MM.1S (cell line): ENCODE measurements around the gene PSMB8.
A peak's percentile ranks its signal among the peaks of the same experiment; 100 is the strongest.

Experiments used
- DNase-seq: peaks from one replicate; pipeline ENCODE4 v3.0.0-alpha.2; 2015
- H2AFZ ChIP-seq: fragments of 300-600 bp; sonication (generic); 2 replicates; pipeline ENCODE4 v1.6.0; 2016; ENCODE audit warnings: antibody characterized with exemption, low read length
- H3F3A ChIP-seq: fragments of 300-600 bp; sonication (generic); 2 replicates; pipeline ENCODE4 v1.6.1; 2016; ENCODE audit warnings: mild to moderate bottlenecking, antibody characterized with exemption, low read length, moderate library complexity, mixed read lengths; ENCODE audit not compliant: insufficient read depth
- H3K27ac ChIP-seq: fragments of 300-600 bp; sonication (generic); 2 replicates; pipeline ENCODE4 v1.5.1; 2016; ENCODE audit warnings: mild to moderate bottlenecking, low read length
- H3K27me3 ChIP-seq: fragments of 300-600 bp; sonication (generic); replicated peaks from 2 replicates; pipeline ENCODE4 v1.6.0; 2016; ENCODE audit warnings: low read length; ENCODE audit not compliant: insufficient read depth
- H3K36me3 ChIP-seq: fragments of 300-600 bp; sonication (generic); replicated peaks from 2 replicates; pipeline ENCODE4 v1.6.1; 2016; ENCODE audit warnings: mild to moderate bottlenecking, low read length, mixed read lengths; ENCODE audit not compliant: insufficient read depth
- H3K4me1 ChIP-seq: fragments of 300-600 bp; sonication (generic); 2 replicates; pipeline ENCODE4 v1.6.1; 2016; ENCODE audit warnings: low read length, mixed read lengths
- H3K4me2 ChIP-seq: fragments of 300-600 bp; sonication (generic); 2 replicates; pipeline ENCODE4 v1.6.0; 2016; ENCODE audit warnings: low read depth, low read length
- H3K4me3 ChIP-seq: fragments of 300-600 bp; sonication (generic); 2 replicates; pipeline ENCODE4 v1.5.1; 2016; ENCODE audit warnings: low read length, mixed read lengths
- H3K79me2 ChIP-seq: fragments of 300-600 bp; sonication (generic); 2 replicates; pipeline ENCODE4 v1.6.1; 2016; ENCODE audit warnings: mixed run types, low read length, mixed read lengths
- H3K9ac ChIP-seq: fragments of 300-600 bp; sonication (generic); 2 replicates; pipeline ENCODE4 v1.6.1; 2016; ENCODE audit warnings: low read length, mixed read lengths
- H3K9me2 ChIP-seq: fragments of 300-600 bp; sonication (generic); replicated peaks from 2 replicates; pipeline ENCODE4 v1.6.1; 2016; ENCODE audit warnings: mild to moderate bottlenecking, low read length, mixed read lengths; ENCODE audit not compliant: insufficient read depth
- H3K9me3 ChIP-seq: fragments of 300-600 bp; sonication (generic); replicated peaks from 2 replicates; pipeline ENCODE4 v1.6.1; 2016; ENCODE audit warnings: mild to moderate bottlenecking, low read length, mixed read lengths; ENCODE audit not compliant: insufficient read depth
- H4K20me1 ChIP-seq: fragments of 300-600 bp; sonication (generic); 2 replicates; pipeline ENCODE4 v1.6.1; 2016; ENCODE audit warnings: mild to moderate bottlenecking, low read length, moderate library complexity, mixed read lengths; ENCODE audit not compliant: insufficient read depth
- EZH2 ChIP-seq: fragments of 300-600 bp; sonication (generic); optimal IDR thresholded peaks from 2 replicates; pipeline ENCODE3; 2017; ENCODE audit warnings: low read depth, mild to moderate bottlenecking, antibody characterized with exemption, low read length, mixed read lengths
- EZH2phosphoT487 ChIP-seq: fragments of 300-600 bp; sonication (generic); IDR thresholded peaks from 2 replicates; pipeline ENCODE4 v1.6.1; 2018; ENCODE audit warnings: antibody characterized with exemption, low read length
- TF ChIP-seq, protein P1 (sequence below): fragments of 300-600 bp; sonication (generic); IDR thresholded peaks from 2 replicates; pipeline ENCODE4 v1.5.1; 2016; ENCODE audit warnings: antibody characterized with exemption, low read length, mixed read lengths

Gene PSMB8

DNA sequence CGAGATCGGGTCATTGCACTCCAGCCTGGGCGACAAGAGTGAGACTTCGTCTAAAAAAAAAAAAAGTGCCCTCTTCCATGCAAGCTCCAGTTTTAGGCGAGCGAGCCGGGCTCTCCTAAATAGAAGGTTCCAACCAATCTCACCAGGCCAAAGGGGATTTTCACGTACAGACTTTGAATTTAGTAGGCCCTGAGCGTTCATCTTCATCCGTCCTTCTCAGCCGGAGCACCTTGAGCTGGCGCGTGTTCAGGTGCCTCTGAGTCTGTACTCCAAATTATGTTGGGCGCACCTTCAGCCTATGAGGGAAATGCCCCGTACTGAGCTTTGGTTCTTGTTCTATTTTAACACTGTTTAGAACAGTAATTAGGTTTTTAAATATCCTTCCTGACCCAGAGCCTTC is 4.5 kb downstream of the PSMB8 start:
- H3K79me2 ChIP-seq = peaks cover 42% of the 10 kb centered on the region
- no peak overlapping the region for H3K4me3 ChIP-seq

DNA sequence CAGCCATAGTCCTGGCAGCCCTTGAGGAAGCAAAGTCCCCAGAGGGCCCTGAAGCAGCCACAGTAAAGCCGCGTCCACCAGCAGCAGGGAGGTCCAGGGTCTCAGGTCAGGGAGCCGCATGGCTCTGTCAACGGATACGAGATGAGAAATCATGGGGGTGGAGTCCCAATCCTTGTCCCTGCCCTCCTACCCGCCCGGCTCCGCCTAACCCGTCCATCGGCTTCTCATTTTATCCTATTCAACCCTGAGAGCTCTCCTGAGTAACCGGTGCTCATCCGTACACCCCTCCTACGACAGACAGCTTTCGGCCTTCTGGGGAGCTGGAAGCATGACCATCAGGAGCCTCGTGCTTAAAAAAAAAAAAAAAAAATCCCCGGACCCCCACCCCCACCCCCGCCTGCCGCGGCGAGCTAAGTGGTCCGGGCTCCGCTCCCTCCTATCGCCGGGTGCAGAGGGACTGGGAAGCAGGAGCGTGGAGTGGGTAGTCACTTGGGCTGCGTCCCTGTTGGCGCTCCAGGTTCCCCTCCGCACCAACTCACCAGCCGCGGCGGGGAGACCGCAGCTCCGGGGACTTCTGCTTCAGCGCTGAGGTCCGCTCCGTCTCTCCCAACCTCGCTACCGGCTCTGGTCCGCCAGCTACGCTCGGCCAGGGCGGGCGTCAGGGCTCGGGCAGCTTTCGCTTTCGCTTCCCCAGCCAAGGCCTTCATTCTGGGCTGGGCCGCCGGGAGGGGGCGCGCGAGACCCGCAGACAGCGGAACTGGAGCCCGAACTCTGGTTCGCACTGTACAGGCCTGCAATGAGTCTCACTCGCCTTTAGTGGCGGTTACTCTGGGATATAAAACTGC is 5.5 kb downstream of the PSMB8 start, which contains the start of gene TAP2:
TSS of gene TAP2 (minus strand) at position 626 of the 845 bp plus-strand sequence. CDS start at position 120, 506 bp downstream.
- Histone ChIP-seq H3K9ac (peak within 1 kb of the TSS; percentile 73), H3K4me2 (peak within 1 kb of the TSS; percentile 88), H3K4me3 (peak within 1 kb of the TSS; percentile 74), H3K4me1 (peaks cover 18% of the 10 kb centered on the region), H3K27ac (peak within 1 kb of the TSS; percentile 60; the same call in 1 of the 2 replicates), H3K36me3 (no peaks in the 10 kb centered on the region), H3K9me2 (no peaks in the 10 kb centered on the region), H3F3A (peaks cover 4% of the 10 kb centered on the region; the same call in 1 of the 2 replicates), H3K27me3 (no peaks in the 10 kb centered on the region), H2AFZ (peak within 1 kb of the TSS; percentile 73), H3K9me3 (no peaks in the 10 kb centered on the region), H4K20me1 (no peaks in the 10 kb centered on the region), H3K79me2 (peaks cover 33% of the 10 kb centered on the region)
- TF ChIP-seq, protein P1, sequence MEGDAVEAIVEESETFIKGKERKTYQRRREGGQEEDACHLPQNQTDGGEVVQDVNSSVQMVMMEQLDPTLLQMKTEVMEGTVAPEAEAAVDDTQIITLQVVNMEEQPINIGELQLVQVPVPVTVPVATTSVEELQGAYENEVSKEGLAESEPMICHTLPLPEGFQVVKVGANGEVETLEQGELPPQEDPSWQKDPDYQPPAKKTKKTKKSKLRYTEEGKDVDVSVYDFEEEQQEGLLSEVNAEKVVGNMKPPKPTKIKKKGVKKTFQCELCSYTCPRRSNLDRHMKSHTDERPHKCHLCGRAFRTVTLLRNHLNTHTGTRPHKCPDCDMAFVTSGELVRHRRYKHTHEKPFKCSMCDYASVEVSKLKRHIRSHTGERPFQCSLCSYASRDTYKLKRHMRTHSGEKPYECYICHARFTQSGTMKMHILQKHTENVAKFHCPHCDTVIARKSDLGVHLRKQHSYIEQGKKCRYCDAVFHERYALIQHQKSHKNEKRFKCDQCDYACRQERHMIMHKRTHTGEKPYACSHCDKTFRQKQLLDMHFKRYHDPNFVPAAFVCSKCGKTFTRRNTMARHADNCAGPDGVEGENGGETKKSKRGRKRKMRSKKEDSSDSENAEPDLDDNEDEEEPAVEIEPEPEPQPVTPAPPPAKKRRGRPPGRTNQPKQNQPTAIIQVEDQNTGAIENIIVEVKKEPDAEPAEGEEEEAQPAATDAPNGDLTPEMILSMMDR = peak; percentile 92
- TF ChIP-seq EZH2phosphoT487 (no peak), EZH2 (no peak)
- DNase-seq = peak; percentile 93

More for the DNA sequence above, 4.5 kb downstream of the PSMB8 start:
- no peak for DNase-seq
- no peak overlapping the region for H2AFZ ChIP-seq
- no peak overlapping the region for H3K4me2 ChIP-seq
- TF ChIP-seq EZH2phosphoT487 (no peak), EZH2 (no peak)
- TF ChIP-seq, protein P1 = no peak
- H3K36me3 ChIP-seq = no peaks in the 10 kb centered on the region
- H3K27ac ChIP-seq = no peak overlapping the region
- H3K4me1 ChIP-seq = peaks cover 19% of the 10 kb centered on the region
- H3K9me3 ChIP-seq = no peaks in the 10 kb centered on the region
- no peaks in the 10 kb centered on the region for H3K27me3 ChIP-seq
- no peaks in the 10 kb centered on the region for H3K9me2 ChIP-seq
- H3K9ac ChIP-seq = no peak overlapping the region
- no peaks in the 10 kb centered on the region for H4K20me1 ChIP-seq
- H3F3A ChIP-seq = peaks cover 9% of the 10 kb centered on the region; the same call in 1 of the 2 replicates

DNA sequence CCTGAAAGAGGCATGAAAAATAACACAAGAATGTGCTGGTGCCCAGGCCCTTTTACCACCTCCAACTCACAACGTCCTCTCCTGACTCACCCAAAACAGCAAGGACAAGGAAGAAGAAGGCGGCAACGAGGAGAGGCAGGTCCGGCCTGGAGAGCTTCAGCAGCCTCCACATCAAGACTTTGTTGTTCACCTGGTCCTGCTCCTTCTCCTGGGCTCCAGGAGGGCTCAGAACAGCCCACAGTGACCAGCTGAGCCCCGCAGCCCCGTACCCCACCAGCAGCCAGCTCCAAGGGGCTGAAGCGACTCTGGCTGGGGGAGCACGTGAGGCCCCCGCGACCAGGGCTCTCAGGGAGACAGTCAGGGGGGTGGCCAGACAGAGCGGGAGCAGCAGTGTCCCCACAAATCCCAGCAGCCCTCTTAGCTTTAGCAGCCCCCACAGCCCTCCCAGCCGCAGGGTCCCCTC is 6.2 kb downstream of the PSMB8 start:
- DNase-seq = no peak
- Histone ChIP-seq H3K79me2 (peaks cover 30% of the 10 kb centered on the region), H3K36me3 (no peaks in the 10 kb centered on the region), H3K27me3 (no peaks in the 10 kb centered on the region), H3F3A (peaks cover 4% of the 10 kb centered on the region; the same call in 1 of the 2 replicates), H3K4me3 (peak overlapping the region; percentile 74), H3K9me3 (no peaks in the 10 kb centered on the region), H3K9me2 (no peaks in the 10 kb centered on the region), H4K20me1 (no peaks in the 10 kb centered on the region), H3K9ac (peak overlapping the region; percentile 73), H2AFZ (peak overlapping the region; percentile 73), H3K27ac (peak overlapping the region; percentile 60; the same call in 1 of the 2 replicates), H3K4me1 (peaks cover 11% of the 10 kb centered on the region), H3K4me2 (peak overlapping the region; percentile 88)
- no peak for TF ChIP-seq EZH2
- TF ChIP-seq, protein P1 = no peak
- no peak for TF ChIP-seq EZH2phosphoT487
